Measurements from ENCODE around the gene FMN1. TPM values are rescaled to one million over a fixed set of nuclear protein-coding genes. Genes with fewer than 3 reads are reported as not detected.

The FMN1 gene
- polyA plus RNA-seq, 1 donor from 2014 or later, result 0.40 TPM

DNA sequence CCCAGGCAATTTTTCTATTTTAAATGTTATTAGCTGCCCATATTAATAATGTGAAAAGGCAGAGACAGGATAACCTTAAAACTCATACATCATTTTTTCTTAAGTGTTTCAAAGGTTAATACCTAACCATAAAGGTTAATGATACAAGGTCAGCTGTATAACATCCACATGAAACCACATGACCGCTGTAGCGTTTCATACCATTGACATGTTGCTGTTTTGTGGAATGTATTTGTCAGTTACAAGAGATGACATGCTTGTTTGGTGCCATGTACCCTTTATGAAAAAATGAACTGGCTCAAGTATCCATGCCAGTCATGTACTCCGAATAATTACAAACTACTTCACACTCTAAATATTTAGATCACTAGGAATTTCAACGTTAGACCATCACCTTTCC, 207.4 kb downstream of the FMN1 start:
- H4K20me1 ChIP-seq (ENCODE audit: insufficient read depth), result no peaks in the 10 kb centered on the region
- no peak for TF ChIP-seq TAF1 (IDR thresholded peaks at IDR 0.05; ENCODE audit: low read depth)
- no peak for TF ChIP-seq SMC3 (conservative IDR thresholded peaks at IDR 0.05; ENCODE audit: poor library complexity)
- TF ChIP-seq, protein P1, sequence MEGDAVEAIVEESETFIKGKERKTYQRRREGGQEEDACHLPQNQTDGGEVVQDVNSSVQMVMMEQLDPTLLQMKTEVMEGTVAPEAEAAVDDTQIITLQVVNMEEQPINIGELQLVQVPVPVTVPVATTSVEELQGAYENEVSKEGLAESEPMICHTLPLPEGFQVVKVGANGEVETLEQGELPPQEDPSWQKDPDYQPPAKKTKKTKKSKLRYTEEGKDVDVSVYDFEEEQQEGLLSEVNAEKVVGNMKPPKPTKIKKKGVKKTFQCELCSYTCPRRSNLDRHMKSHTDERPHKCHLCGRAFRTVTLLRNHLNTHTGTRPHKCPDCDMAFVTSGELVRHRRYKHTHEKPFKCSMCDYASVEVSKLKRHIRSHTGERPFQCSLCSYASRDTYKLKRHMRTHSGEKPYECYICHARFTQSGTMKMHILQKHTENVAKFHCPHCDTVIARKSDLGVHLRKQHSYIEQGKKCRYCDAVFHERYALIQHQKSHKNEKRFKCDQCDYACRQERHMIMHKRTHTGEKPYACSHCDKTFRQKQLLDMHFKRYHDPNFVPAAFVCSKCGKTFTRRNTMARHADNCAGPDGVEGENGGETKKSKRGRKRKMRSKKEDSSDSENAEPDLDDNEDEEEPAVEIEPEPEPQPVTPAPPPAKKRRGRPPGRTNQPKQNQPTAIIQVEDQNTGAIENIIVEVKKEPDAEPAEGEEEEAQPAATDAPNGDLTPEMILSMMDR (IDR thresholded peaks at IDR 0.05; ENCODE audit: poor library complexity, severe bottlenecking), result no peak
- no peak for TF ChIP-seq EZH2 (IDR thresholded peaks at IDR 0.05; ENCODE audit: borderline replicate concordance, insufficient read depth, low read length, poor library complexity, severe bottlenecking)
- no peaks in the 10 kb centered on the region for H3K79me2 ChIP-seq (replicated peaks; ENCODE audit: insufficient read depth, low read length)
- H3K4me2 ChIP-seq (ENCODE audit: low read length), result no peak overlapping the region
- no peaks in the 10 kb centered on the region for H3K9me3 ChIP-seq (ENCODE audit: low read length)
- no peaks in the 10 kb centered on the region for H3K9me2 ChIP-seq (ENCODE audit: insufficient read depth, low read length)
- H3K36me3 ChIP-seq (ENCODE audit: insufficient read depth, low read length), result no peaks in the 10 kb centered on the region
- H3K4me3 ChIP-seq (ENCODE audit: low read length), result no peak overlapping the region
- no peaks in the 10 kb centered on the region for H3F3A ChIP-seq (ENCODE audit: insufficient read depth, low read length, poor library complexity, severe bottlenecking)
- no peak overlapping the region for H2AFZ ChIP-seq (ENCODE audit: low read depth, low read length)
- no peaks in the 10 kb centered on the region for H3K27me3 ChIP-seq (ENCODE audit: insufficient read depth, low read depth, low read length)
- H3K27ac ChIP-seq (ENCODE audit: low read length), result no peak overlapping the region
- H3K9ac ChIP-seq (ENCODE audit: low read length), result no peak overlapping the region

DNA sequence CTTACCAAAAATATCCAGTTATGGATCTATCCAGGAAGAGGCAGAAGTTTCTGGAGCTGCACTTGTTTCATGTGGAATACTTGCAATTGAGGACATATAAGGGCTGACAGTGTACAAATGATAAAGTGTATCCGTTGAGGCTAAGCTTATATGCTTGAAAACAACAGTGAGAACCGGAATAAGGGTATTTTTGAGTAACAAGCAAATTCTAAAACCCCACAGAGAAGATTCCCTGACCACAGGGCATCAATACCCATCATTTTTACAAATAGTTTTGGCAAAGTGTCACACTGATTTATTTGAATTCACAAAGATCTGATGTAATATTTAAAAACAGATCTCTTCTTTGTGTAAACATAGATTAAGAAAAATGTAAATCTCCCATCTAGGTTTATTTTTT, 208.4 kb downstream of the FMN1 start:
- TF ChIP-seq RAD21 (conservative IDR thresholded peaks at IDR 0.05) (no peak), SMC3 (conservative IDR thresholded peaks at IDR 0.05; ENCODE audit: poor library complexity) (no peak), EZH2 (IDR thresholded peaks at IDR 0.05; ENCODE audit: borderline replicate concordance, insufficient read depth, low read length, poor library complexity, severe bottlenecking) (no peak), MXI1 (conservative IDR thresholded peaks at IDR 0.05; ENCODE audit: poor library complexity, severe bottlenecking) (no peak), POLR2AphosphoS5 (IDR thresholded peaks at IDR 0.05) (no peak), EP300 (conservative IDR thresholded peaks at IDR 0.05; ENCODE audit: poor library complexity, severe bottlenecking) (no peak), TAF1 (IDR thresholded peaks at IDR 0.05; ENCODE audit: low read depth) (no peak)
- TF ChIP-seq, protein P1 (IDR thresholded peaks at IDR 0.05; ENCODE audit: poor library complexity, severe bottlenecking), result no peak
- TF ChIP-seq, protein P2, sequence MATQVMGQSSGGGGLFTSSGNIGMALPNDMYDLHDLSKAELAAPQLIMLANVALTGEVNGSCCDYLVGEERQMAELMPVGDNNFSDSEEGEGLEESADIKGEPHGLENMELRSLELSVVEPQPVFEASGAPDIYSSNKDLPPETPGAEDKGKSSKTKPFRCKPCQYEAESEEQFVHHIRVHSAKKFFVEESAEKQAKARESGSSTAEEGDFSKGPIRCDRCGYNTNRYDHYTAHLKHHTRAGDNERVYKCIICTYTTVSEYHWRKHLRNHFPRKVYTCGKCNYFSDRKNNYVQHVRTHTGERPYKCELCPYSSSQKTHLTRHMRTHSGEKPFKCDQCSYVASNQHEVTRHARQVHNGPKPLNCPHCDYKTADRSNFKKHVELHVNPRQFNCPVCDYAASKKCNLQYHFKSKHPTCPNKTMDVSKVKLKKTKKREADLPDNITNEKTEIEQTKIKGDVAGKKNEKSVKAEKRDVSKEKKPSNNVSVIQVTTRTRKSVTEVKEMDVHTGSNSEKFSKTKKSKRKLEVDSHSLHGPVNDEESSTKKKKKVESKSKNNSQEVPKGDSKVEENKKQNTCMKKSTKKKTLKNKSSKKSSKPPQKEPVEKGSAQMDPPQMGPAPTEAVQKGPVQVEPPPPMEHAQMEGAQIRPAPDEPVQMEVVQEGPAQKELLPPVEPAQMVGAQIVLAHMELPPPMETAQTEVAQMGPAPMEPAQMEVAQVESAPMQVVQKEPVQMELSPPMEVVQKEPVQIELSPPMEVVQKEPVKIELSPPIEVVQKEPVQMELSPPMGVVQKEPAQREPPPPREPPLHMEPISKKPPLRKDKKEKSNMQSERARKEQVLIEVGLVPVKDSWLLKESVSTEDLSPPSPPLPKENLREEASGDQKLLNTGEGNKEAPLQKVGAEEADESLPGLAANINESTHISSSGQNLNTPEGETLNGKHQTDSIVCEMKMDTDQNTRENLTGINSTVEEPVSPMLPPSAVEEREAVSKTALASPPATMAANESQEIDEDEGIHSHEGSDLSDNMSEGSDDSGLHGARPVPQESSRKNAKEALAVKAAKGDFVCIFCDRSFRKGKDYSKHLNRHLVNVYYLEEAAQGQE (IDR thresholded peaks at IDR 0.05; ENCODE audit: borderline replicate concordance), result no peak
- Histone ChIP-seq H3F3A (ENCODE audit: insufficient read depth, low read length, poor library complexity, severe bottlenecking) (no peaks in the 10 kb centered on the region), H3K9me3 (ENCODE audit: low read length) (no peaks in the 10 kb centered on the region)

More for the DNA sequence above, 208.4 kb downstream of the FMN1 start:
- H3K9me2 ChIP-seq (ENCODE audit: insufficient read depth, low read length), result no peaks in the 10 kb centered on the region
- H3K27me3 ChIP-seq (ENCODE audit: insufficient read depth, low read depth, low read length), result no peaks in the 10 kb centered on the region
- no peak overlapping the region for H3K4me3 ChIP-seq (ENCODE audit: low read length)
- H3K79me2 ChIP-seq (replicated peaks; ENCODE audit: insufficient read depth, low read length), result no peaks in the 10 kb centered on the region
- H4K20me1 ChIP-seq (ENCODE audit: insufficient read depth), result no peaks in the 10 kb centered on the region
- no peaks in the 10 kb centered on the region for H3K36me3 ChIP-seq (ENCODE audit: insufficient read depth, low read length)
- H3K9ac ChIP-seq (ENCODE audit: low read length), result no peak overlapping the region
- H2AFZ ChIP-seq (ENCODE audit: low read depth, low read length), result no peak overlapping the region
- H3K4me2 ChIP-seq (ENCODE audit: low read length), result no peak overlapping the region
- H3K27ac ChIP-seq (ENCODE audit: low read length), result no peak overlapping the region
